GM18951 (cell line): Measurements from ENCODE around the gene CCDC192.

Source experiments
- POLR2A ChIP-seq: IDR thresholded peaks from 4 replicates; pipeline ENCODE4 v1.6.1; 2011; ENCODE audit warnings: mild to moderate bottlenecking; ENCODE audit not compliant: insufficient read length, insufficient read depth; ENCODE audit errors: extremely low read depth
- in situ Hi-C: fragments of 300-500 bp; cut with MboI; formaldehyde crosslinking; loops from one replicate; pipeline ENCODE4 v1.12.0; 2022; ENCODE audit warnings: low sequenced_read_pairs, mixed read lengths, inconsistent platforms; ENCODE audit not compliant: unreplicated experiment

Gene CCDC192

GRCh38 chr5:127863161-127863560 is 160.0 kb downstream of the CCDC192 start:
- in situ Hi-C loops = loop anchor here (25.0 kb wide), 1 partner anchor 301 kb away; no protein-coding TSS in a partner anchor
- TF ChIP-seq POLR2A = no peak

DNA sequence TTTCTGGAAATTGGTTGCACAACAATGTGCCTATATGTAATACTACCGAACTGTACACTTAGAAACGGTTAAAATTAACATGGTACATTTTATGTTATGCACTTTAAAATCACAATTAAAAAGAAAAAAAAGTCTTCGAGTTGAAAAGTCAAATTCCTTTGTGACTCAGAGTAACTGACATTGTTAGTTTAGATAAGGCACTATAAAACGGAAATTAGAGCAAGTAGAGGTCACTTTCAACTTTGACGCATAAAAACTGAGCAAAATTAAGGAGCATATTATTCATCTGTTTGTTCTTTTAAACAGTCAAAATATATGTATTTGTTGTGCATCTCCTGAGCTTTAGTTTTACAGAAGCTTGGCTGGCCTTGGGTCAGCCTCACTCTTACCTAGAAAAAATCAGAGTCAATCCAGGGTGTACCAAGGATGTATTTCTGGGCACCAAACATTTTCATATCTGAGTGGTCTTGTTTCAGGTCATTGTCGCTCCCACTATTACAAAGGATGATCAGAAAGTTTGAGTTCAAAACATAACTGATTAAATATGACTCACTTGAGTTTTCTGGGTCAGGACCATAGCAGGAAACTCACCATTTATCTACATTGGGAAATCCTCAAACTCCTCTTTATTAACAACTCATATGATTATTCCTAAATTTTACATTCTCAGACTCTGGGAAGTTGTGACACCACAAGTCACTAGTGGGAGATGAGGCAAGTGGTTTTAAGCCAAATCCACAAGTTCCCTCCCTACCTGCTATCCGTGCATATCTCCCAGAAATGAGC is 160.6 kb downstream of the CCDC192 start:
- TF ChIP-seq POLR2A = no peak
- in situ Hi-C loops = loop anchor here (25.0 kb wide), 1 partner anchor 302 kb away; no protein-coding TSS in a partner anchor

GRCh38 chr5:127864511-127864910 is 161.3 kb downstream of the CCDC192 start:
- TF ChIP-seq POLR2A = no peak
- in situ Hi-C loops = loop anchor here (25.0 kb wide), 1 partner anchor 302 kb away; no protein-coding TSS in a partner anchor

DNA sequence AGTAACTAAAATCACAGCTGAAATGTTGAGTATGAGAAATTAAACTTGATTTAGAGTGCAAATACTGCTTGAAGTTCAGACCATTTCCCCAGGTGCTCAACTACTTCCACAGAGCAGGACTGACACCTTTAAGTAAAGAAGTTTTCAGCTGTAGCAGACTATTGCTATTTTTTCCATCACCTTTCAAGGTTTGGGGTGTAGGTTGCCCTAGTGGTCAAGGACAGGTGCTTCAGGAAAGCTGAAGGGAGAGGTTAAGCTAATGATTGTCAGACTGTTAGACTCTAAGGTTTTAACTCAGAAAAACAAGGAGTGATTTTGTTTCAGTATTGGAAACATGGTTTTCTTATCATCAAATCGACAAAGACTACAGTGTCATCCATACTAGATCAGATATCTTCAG is 162.1 kb downstream of the CCDC192 start:
- in situ Hi-C loops = loop anchor here (25.0 kb wide), 1 partner anchor 303 kb away; no protein-coding TSS in a partner anchor
- no peak for TF ChIP-seq POLR2A

DNA sequence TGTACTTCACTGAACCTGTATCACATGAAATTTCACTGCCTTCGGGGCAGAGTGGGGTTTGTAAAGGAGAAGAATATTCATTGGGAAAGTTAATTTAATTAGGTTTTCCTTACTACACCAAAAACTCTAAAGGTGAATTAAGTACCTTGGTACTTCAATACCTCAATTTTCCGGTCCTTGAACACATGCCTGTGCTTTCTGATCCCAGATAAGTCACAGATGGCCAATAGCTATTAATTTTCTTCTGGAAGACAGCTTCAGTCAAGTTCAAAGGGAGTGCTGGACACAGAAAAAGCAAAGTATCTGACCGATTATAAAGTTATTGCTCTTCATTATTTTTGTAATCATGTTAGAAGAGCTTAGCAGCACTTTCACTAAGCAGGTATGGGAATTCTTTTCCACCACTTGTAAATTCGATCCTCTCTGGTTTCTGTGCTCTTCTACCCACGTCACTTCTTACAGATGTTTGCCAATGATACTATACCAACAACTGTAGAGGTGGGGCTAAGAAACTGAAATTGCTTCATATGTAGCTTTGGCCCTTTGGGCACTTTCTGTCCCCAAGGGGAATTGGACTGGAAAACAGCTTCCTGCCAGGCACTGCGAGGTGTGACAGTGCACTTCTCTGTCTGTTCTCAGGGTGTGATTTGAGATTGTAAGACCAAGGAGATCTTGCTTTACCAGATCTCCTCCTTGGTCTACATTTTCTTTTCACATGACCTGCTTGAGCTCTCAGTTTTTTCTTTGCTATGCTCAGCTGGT is 164.0 kb downstream of the CCDC192 start:
- TF ChIP-seq POLR2A = no peak
- in situ Hi-C loops = loop anchor here (25.0 kb wide), 1 partner anchor 305 kb away; no protein-coding TSS in a partner anchor

GRCh38 chr5:127870914-127871313 is 167.7 kb downstream of the CCDC192 start:
- TF ChIP-seq POLR2A = no peak
- in situ Hi-C loops = loop anchor here (25.0 kb wide), 1 partner anchor 309 kb away; no protein-coding TSS in a partner anchor

GRCh38 chr5:127871503-127872153 is 168.4 kb downstream of the CCDC192 start:
- in situ Hi-C loops = loop anchor here (25.0 kb wide), 1 partner anchor 309 kb away; no protein-coding TSS in a partner anchor
- TF ChIP-seq POLR2A = no peak

- no peak for TF ChIP-seq POLR2A
- in situ Hi-C loops = loop anchor here (25.0 kb wide), 1 partner anchor 310 kb away; no protein-coding TSS in a partner anchor
Measured at GRCh38 chr5:127872494-127872893, 169.3 kb downstream of the CCDC192 start.

- in situ Hi-C loops = no loop called here
Measured at GRCh38 chr5:127875235-127876021, 172.2 kb downstream of the CCDC192 start.

DNA sequence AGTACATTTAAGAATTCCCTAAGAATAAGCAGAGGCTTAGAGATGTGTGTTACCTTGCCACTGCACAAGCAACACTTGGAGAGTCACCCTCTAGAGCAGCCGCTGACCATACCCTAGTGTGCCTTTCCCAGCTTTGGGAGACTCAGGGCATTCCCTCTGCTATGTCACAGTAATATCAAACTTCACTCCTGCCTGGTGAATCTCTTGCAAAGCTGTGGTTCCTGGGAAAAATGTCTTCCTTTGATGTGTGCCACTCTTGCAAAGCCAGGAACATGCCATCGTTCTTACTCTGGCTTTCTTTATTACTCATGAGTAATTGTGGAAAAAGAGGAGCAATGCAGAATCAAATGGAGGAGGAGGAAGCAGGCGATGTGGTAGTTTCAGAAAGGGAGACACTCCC is 173.2 kb downstream of the CCDC192 start:
- TF ChIP-seq POLR2A = no peak
- in situ Hi-C loops = no loop called here

More at GRCh38 chr5:127875235-127876021, 172.2 kb downstream of the CCDC192 start:
- TF ChIP-seq POLR2A = peak; percentile 29

DNA sequence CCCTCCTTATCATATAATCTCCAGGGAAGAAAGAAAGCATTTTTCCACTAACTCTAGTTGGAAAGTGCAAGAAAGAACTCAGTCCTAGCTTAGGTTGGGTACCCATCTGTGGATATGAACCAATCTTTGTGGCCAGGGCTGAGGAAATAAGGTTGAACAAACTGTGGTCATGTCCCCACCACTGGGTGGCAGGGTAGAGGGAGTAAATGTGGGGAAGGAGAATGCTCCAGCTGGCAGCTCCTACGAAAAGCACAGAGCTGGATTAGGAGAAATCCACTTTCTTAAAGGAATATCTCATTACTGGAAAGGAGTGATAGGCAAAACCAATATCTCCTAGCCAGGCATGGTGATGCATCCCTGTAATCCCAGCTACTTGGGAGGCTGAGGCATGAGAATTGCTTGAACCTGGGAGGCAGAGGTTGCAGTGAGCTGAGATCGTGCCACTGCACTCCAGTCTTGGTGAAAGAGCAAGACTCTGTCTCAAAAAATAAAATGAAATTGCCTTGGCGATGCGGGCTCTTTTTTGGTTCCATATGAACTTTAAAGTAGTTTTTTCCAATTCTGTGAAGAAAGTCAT is 175.1 kb downstream of the CCDC192 start:
- TF ChIP-seq POLR2A = no peak
- in situ Hi-C loops = no loop called here

DNA sequence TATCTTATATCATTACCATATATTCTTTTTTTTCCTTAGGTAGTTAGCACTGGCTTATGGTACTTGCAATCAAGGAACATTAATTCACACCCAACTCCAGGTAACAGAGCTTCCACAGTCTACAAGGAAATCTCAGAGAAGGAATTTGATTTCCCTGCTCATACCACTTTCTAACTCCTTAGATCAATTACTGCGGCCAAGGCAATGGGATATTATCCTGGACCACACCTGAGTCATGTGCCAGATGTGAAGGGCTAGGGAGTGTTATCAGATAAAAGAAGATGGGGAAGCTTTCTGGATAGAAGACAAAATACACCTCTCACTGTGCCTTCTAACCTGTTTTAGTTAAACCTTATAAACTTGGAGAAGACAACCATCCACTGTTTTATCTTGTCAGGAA is 181.2 kb downstream of the CCDC192 start:
- no peak for TF ChIP-seq POLR2A
- in situ Hi-C loops = no loop called here
